T-helper 17 cell (primary cell): ENCODE results near the gene HSPB7. TPM values are rescaled to one million over a fixed set of nuclear protein-coding genes. Genes with fewer than 3 reads are reported as not detected.
"Not testable (repeated sequence)": the region's sequence is repeated elsewhere in the genome, so short reads cannot be mapped to it uniquely, and the experiment has no call there.

ENCODE experiments used
- ATAC-seq: fragments of 150-1000 bp; cut with Tn5 transposase; 2 replicates; pipeline ENCODE4 v1.10.0; 2021; ENCODE audit warnings: mild to moderate bottlenecking, moderate library complexity
- DNase-seq, 3 donors: peaks; one replicate each; pipeline versions ENCODE4 v3.0.0 to v3.0.0-alpha.2; 2020 to 2021
- H3K9me3 ChIP-seq: one replicate; pipeline ENCODE4 v1.7.0; 2013; ENCODE audit warnings: low read length, mild to moderate bottlenecking; ENCODE audit not compliant: control insufficient read depth, poor library complexity, severe bottlenecking
- H3K27ac Mint-ChIP-seq: one replicate; pipeline ENCODE4 v1.8.0; 2022; ENCODE audit warnings: mild to moderate bottlenecking, moderate library complexity, mixed read lengths
- H3K27me3 Mint-ChIP-seq: one replicate; pipeline ENCODE4 v1.8.0; 2022; ENCODE audit warnings: mixed read lengths
- H3K36me3 Mint-ChIP-seq: one replicate; pipeline ENCODE4 v1.8.0; 2022; ENCODE audit warnings: low read depth, mixed read lengths
- H3K4me1 Mint-ChIP-seq: one replicate; pipeline ENCODE4 v1.8.0; 2022; ENCODE audit warnings: mild to moderate bottlenecking, mixed read lengths
- H3K4me3 Mint-ChIP-seq: one replicate; pipeline ENCODE4 v1.8.0; 2022; ENCODE audit warnings: mild to moderate bottlenecking, moderate library complexity, mixed read lengths
- total RNA-seq, 4 donors: library from RNA in 2 of 4; stranded (reverse) in 2 of 4; gene quantifications; one replicate each; pipeline ENCODE4 v1.2.3 and lab custom pipeline; 2022 to 2026

The HSPB7 gene
- total RNA-seq, 2 donors from 2014 or later, result not detected

GRCh38 chr1:16056521-16056912, 38.7 kb upstream of the HSPB7 start:
- not testable (repeated sequence) for H3K4me3 Mint-ChIP-seq, ATAC-seq
- peaks cover 17% of the 10 kb centered on the region for H3K27me3 Mint-ChIP-seq

GRCh38 chr1:16055613-16056520, 38.0 kb upstream of the HSPB7 start:
- peak; percentile 99 for ATAC-seq
- Mint-ChIP-seq H3K36me3 (peaks cover 3% of the 10 kb centered on the region), H3K4me3 (no peak overlapping the region), H3K27ac (no peak overlapping the region), H3K27me3 (peaks cover 15% of the 10 kb centered on the region), H3K4me1 (peaks cover 8% of the 10 kb centered on the region)
- peak; percentile 62 to 83 (median 69) for DNase-seq
- no peaks in the 10 kb centered on the region for H3K9me3 ChIP-seq

More at GRCh38 chr1:16056521-16056912, 38.7 kb upstream of the HSPB7 start:
- DNase-seq, H3K27ac Mint-ChIP-seq, H3K9me3 ChIP-seq, H3K36me3 Mint-ChIP-seq, H3K4me1 Mint-ChIP-seq: not testable (repeated sequence)

GRCh38 chr1:16054598-16055540, 37.0 kb upstream of the HSPB7 start:
- peaks cover 3% of the 10 kb centered on the region for H3K36me3 Mint-ChIP-seq
- H3K4me3 Mint-ChIP-seq, result no peak overlapping the region
- DNase-seq, result no peak
- no peaks in the 10 kb centered on the region for H3K9me3 ChIP-seq
- ATAC-seq, result no peak
- peaks cover 16% of the 10 kb centered on the region for H3K27me3 Mint-ChIP-seq
- H3K4me1 Mint-ChIP-seq, result peaks cover 8% of the 10 kb centered on the region
- H3K27ac Mint-ChIP-seq, result no peak overlapping the region

GRCh38 chr1:16053781-16054502, 36.1 kb upstream of the HSPB7 start:
- DNase-seq (no peak), ATAC-seq (no peak)
- Mint-ChIP-seq H3K36me3 (peaks cover 4% of the 10 kb centered on the region), H3K27ac (no peak overlapping the region), H3K27me3 (peaks cover 23% of the 10 kb centered on the region), H3K4me3 (no peak overlapping the region), H3K4me1 (peaks cover 8% of the 10 kb centered on the region)
- H3K9me3 ChIP-seq, result no peaks in the 10 kb centered on the region

- H3K4me1 Mint-ChIP-seq, H3K36me3 Mint-ChIP-seq, DNase-seq, H3K27ac Mint-ChIP-seq, H3K4me3 Mint-ChIP-seq, H3K9me3 ChIP-seq, ATAC-seq: not testable (repeated sequence)
- H3K27me3 Mint-ChIP-seq, result peaks cover 26% of the 10 kb centered on the region
Measured at GRCh38 chr1:16051949-16052348, 34.1 kb upstream of the HSPB7 start.

- DNase-seq, result no peak
- peaks cover 4% of the 10 kb centered on the region for H3K36me3 Mint-ChIP-seq
- H3K27me3 Mint-ChIP-seq, result peaks cover 35% of the 10 kb centered on the region
- no peak overlapping the region for H3K4me3 Mint-ChIP-seq
- no peak for ATAC-seq
- peaks cover 4% of the 10 kb centered on the region for H3K4me1 Mint-ChIP-seq
- H3K9me3 ChIP-seq, result no peaks in the 10 kb centered on the region
- no peak overlapping the region for H3K27ac Mint-ChIP-seq
Measured at GRCh38 chr1:16051039-16051438, 33.2 kb upstream of the HSPB7 start.

- ATAC-seq (no peak), DNase-seq (no peak)
- Mint-ChIP-seq H3K4me3 (peak overlapping the region; percentile 57), H3K4me1 (no peaks in the 10 kb centered on the region), H3K27ac (peak overlapping the region; percentile 43), H3K27me3 (peaks cover 35% of the 10 kb centered on the region), H3K36me3 (peaks cover 4% of the 10 kb centered on the region)
- H3K9me3 ChIP-seq, result no peaks in the 10 kb centered on the region
Measured at GRCh38 chr1:16050328-16050727, 32.5 kb upstream of the HSPB7 start.

GRCh38 chr1:16048573-16049189, 30.8 kb upstream of the HSPB7 start:
- H3K36me3 Mint-ChIP-seq, result peaks cover 4% of the 10 kb centered on the region
- peaks cover 35% of the 10 kb centered on the region for H3K27me3 Mint-ChIP-seq
- DNase-seq, result no peak
- ATAC-seq, result peak; percentile 52
- H3K9me3 ChIP-seq, result no peaks in the 10 kb centered on the region
- H3K4me3 Mint-ChIP-seq, result peak overlapping the region; percentile 53
- no peaks in the 10 kb centered on the region for H3K4me1 Mint-ChIP-seq
- no peak overlapping the region for H3K27ac Mint-ChIP-seq

- H3K27ac Mint-ChIP-seq, result no peak overlapping the region
- H3K9me3 ChIP-seq, result no peaks in the 10 kb centered on the region
- no peaks in the 10 kb centered on the region for H3K4me1 Mint-ChIP-seq
- H3K27me3 Mint-ChIP-seq, result peaks cover 35% of the 10 kb centered on the region
- ATAC-seq, result no peak
- H3K36me3 Mint-ChIP-seq, result peaks cover 4% of the 10 kb centered on the region
- no peak for DNase-seq
- H3K4me3 Mint-ChIP-seq, result no peak overlapping the region
Measured at GRCh38 chr1:16047791-16048475, 30.1 kb upstream of the HSPB7 start.

- Mint-ChIP-seq H3K4me3 (no peak overlapping the region), H3K27me3 (peaks cover 36% of the 10 kb centered on the region), H3K27ac (no peak overlapping the region), H3K4me1 (no peaks in the 10 kb centered on the region), H3K36me3 (peaks cover 4% of the 10 kb centered on the region)
- DNase-seq (no peak), ATAC-seq (no peak)
- H3K9me3 ChIP-seq, result no peaks in the 10 kb centered on the region
Measured at GRCh38 chr1:16046842-16047241, 29.0 kb upstream of the HSPB7 start.

- Mint-ChIP-seq H3K27me3 (peaks cover 31% of the 10 kb centered on the region), H3K4me1 (no peaks in the 10 kb centered on the region), H3K4me3 (no peak overlapping the region), H3K36me3 (peaks cover 2% of the 10 kb centered on the region), H3K27ac (no peak overlapping the region)
- H3K9me3 ChIP-seq, result no peaks in the 10 kb centered on the region
- ATAC-seq, result no peak
- no peak for DNase-seq
Measured at GRCh38 chr1:16043950-16044349, 26.1 kb upstream of the HSPB7 start.

GRCh38 chr1:16043521-16043920, 25.7 kb upstream of the HSPB7 start, which contains the start of gene CLCNKB:
Gene CLCNKB (plus strand): TSS chr1:16043782. CDS start chr1:16044493, 711 bp downstream.
- no peak within 1 kb of the TSS for H3K4me3 Mint-ChIP-seq
- H3K27ac Mint-ChIP-seq, result no peak within 1 kb of the TSS
- no peaks in the 10 kb centered on the region for H3K4me1 Mint-ChIP-seq
- peaks cover 31% of the 10 kb centered on the region for H3K27me3 Mint-ChIP-seq
- DNase-seq (no peak), ATAC-seq (no peak)
- no peaks in the 10 kb centered on the region for H3K9me3 ChIP-seq
- peaks cover 2% of the 10 kb centered on the region for H3K36me3 Mint-ChIP-seq
